Immature natural killer cell (primary cell): ENCODE measurements around the gene NKAPL. TPM values are rescaled to one million over a fixed set of nuclear protein-coding genes. Genes with fewer than 3 reads are reported as not detected.

ENCODE experiments used
- DNase-seq, 3 donors: peaks; one replicate each; pipeline ENCODE4 v3.0.0; 2022; ENCODE audit warnings: mixed read lengths in 1 of 3
- H3K27ac Mint-ChIP-seq, 6 donors: one replicate each; pipeline ENCODE4 v1.8.0; 2020; ENCODE audit warnings: mixed read lengths in 6 of 6, mild to moderate bottlenecking in 5 of 6, inconsistent platforms in 4 of 6, moderate library complexity in 3 of 6
- H3K27me3 Mint-ChIP-seq, 3 donors: one replicate each; pipeline ENCODE4 v1.8.0; 2020 to 2021; ENCODE audit warnings: low read depth in 3 of 3, mild to moderate bottlenecking in 3 of 3, mixed read lengths in 3 of 3, moderate library complexity in 3 of 3, inconsistent platforms in 1 of 3
- H3K36me3 Mint-ChIP-seq, 3 donors: one replicate each; pipeline ENCODE4 v1.8.0; 2020; ENCODE audit warnings: mixed read lengths in 3 of 3, inconsistent platforms in 2 of 3, mild to moderate bottlenecking in 2 of 3
- H3K4me1 Mint-ChIP-seq, 2 donors: one replicate each; pipeline ENCODE4 v1.8.0; 2020; ENCODE audit warnings: inconsistent platforms in 2 of 2, mild to moderate bottlenecking in 2 of 2, mixed read lengths in 2 of 2, moderate library complexity in 1 of 2
- H3K4me3 Mint-ChIP-seq, 5 donors: one replicate each; pipeline ENCODE4 v1.8.0; 2020; ENCODE audit warnings: mild to moderate bottlenecking in 5 of 5, mixed read lengths in 5 of 5, inconsistent platforms in 3 of 5, moderate library complexity in 3 of 5
- H3K9me3 Mint-ChIP-seq, 6 donors: one replicate each; pipeline ENCODE4 v1.8.0; 2020; ENCODE audit warnings: mild to moderate bottlenecking in 6 of 6, mixed read lengths in 6 of 6, inconsistent platforms in 4 of 6, moderate library complexity in 3 of 6
- polyA plus RNA-seq, 3 donors: library from polyadenylated mRNA; unstranded; fragments of 300-500 nt; fragmentation: Illumina TruSeq; gene quantifications; one replicate each; pipeline ENCODE4 v1.2.3, GENCODE V29; 2021

Gene NKAPL
- polyA plus RNA-seq, result under 1 TPM in 2 of 3 donors, not detected in 1; 0.28 to 0.37 TPM

GRCh38 chr6:28258877-28259777 is at the start of gene NKAPL:
NKAPL (plus strand) TSS chr6:28259297; CDS start chr6:28259372, 75 bp downstream.
- Mint-ChIP-seq H3K4me1 (peaks cover 9 to 16% of the 10 kb centered on the region in 2 donors), H3K36me3 (peaks cover 0 to 10% (median 4%) of the 10 kb centered on the region in 3 donors)
- peak; percentile 51 to 66 (median 52) for DNase-seq

GRCh38 chr6:28209753-28210535 is 49.2 kb upstream of the NKAPL start:
- no peak overlapping the region for H3K27ac Mint-ChIP-seq
- no peak overlapping the region for H3K4me3 Mint-ChIP-seq
- DNase-seq, result no peak
- peaks cover 0 to 10% (median 0%) of the 10 kb centered on the region in 6 donors for H3K9me3 Mint-ChIP-seq
- peaks cover 25 to 32% of the 10 kb centered on the region in 2 donors for H3K4me1 Mint-ChIP-seq
- H3K27me3 Mint-ChIP-seq, result peaks cover 48 to 54% (median 53%) of the 10 kb centered on the region in 3 donors
- H3K36me3 Mint-ChIP-seq, result peaks cover 0 to 3% (median 0%) of the 10 kb centered on the region in 3 donors

More at GRCh38 chr6:28258877-28259777, at the start of gene NKAPL:
- Mint-ChIP-seq H3K27ac (peak within 1 kb of the TSS in 3 of 6 donors; percentile 28 to 56 (median 32)), H3K27me3 (peaks cover 2 to 21% (median 13%) of the 10 kb centered on the region in 3 donors), H3K9me3 (peaks cover 0 to 23% (median 3%) of the 10 kb centered on the region in 6 donors), H3K4me3 (peak within 1 kb of the TSS; percentile 37 to 80 (median 69))

- peaks cover 48 to 55% (median 54%) of the 10 kb centered on the region in 3 donors for H3K27me3 Mint-ChIP-seq
- peaks cover 25 to 32% of the 10 kb centered on the region in 2 donors for H3K4me1 Mint-ChIP-seq
- H3K4me3 Mint-ChIP-seq, result peak overlapping the region in 3 of 5 donors; percentile 12 to 23 (median 18)
- no peak for DNase-seq
- peaks cover 0 to 3% (median 0%) of the 10 kb centered on the region in 3 donors for H3K36me3 Mint-ChIP-seq
- peaks cover 0 to 10% (median 0%) of the 10 kb centered on the region in 6 donors for H3K9me3 Mint-ChIP-seq
- no peak overlapping the region for H3K27ac Mint-ChIP-seq
Observed at GRCh38 chr6:28211840-28212509, 47.1 kb upstream of the NKAPL start.

- H3K27ac Mint-ChIP-seq, result no peak overlapping the region
- peak in 1 of 3 donors; percentile 13 for DNase-seq
- peaks cover 0 to 3% (median 0%) of the 10 kb centered on the region in 3 donors for H3K36me3 Mint-ChIP-seq
- peaks cover 19 to 26% of the 10 kb centered on the region in 2 donors for H3K4me1 Mint-ChIP-seq
- H3K9me3 Mint-ChIP-seq, result peaks cover 0 to 7% (median 0%) of the 10 kb centered on the region in 6 donors
- peak overlapping the region in 3 of 5 donors; percentile 12 to 23 (median 18) for H3K4me3 Mint-ChIP-seq
- peaks cover 45 to 55% (median 51%) of the 10 kb centered on the region in 3 donors for H3K27me3 Mint-ChIP-seq
Observed at GRCh38 chr6:28212510-28213212, 46.4 kb upstream of the NKAPL start.

GRCh38 chr6:28213213-28213523 is 45.9 kb upstream of the NKAPL start:
- peak overlapping the region in 1 of 5 donors; percentile 11 for H3K4me3 Mint-ChIP-seq

GRCh38 chr6:28215425-28215824 is 43.7 kb upstream of the NKAPL start:
- no peak overlapping the region for H3K4me3 Mint-ChIP-seq
- H3K4me1 Mint-ChIP-seq, result peaks cover 20 to 24% of the 10 kb centered on the region in 2 donors
- no peak for DNase-seq
- no peak overlapping the region for H3K27ac Mint-ChIP-seq
- peaks cover 0 to 3% (median 0%) of the 10 kb centered on the region in 3 donors for H3K36me3 Mint-ChIP-seq
- H3K9me3 Mint-ChIP-seq, result peaks cover 0 to 2% (median 0%) of the 10 kb centered on the region in 6 donors
- peaks cover 23 to 41% (median 33%) of the 10 kb centered on the region in 3 donors for H3K27me3 Mint-ChIP-seq

More at GRCh38 chr6:28213213-28213523, 45.9 kb upstream of the NKAPL start:
- Mint-ChIP-seq H3K4me1 (peaks cover 14 to 21% of the 10 kb centered on the region in 2 donors), H3K27ac (no peak overlapping the region), H3K9me3 (peaks cover 0 to 5% (median 0%) of the 10 kb centered on the region in 6 donors), H3K36me3 (peaks cover 0 to 3% (median 0%) of the 10 kb centered on the region in 3 donors), H3K27me3 (peaks cover 42 to 50% (median 46%) of the 10 kb centered on the region in 3 donors)
- no peak for DNase-seq

- H3K9me3 Mint-ChIP-seq, result peaks cover 0 to 2% (median 0%) of the 10 kb centered on the region in 6 donors
- H3K27me3 Mint-ChIP-seq, result peaks cover 17 to 30% (median 20%) of the 10 kb centered on the region in 3 donors
- no peak for DNase-seq
- peak overlapping the region in 1 of 6 donors; percentile 40 for H3K27ac Mint-ChIP-seq
- peak overlapping the region; percentile 54 to 96 (median 90) for H3K4me3 Mint-ChIP-seq
- H3K4me1 Mint-ChIP-seq, result peaks cover 9 to 11% of the 10 kb centered on the region in 2 donors
- H3K36me3 Mint-ChIP-seq, result no peaks in the 10 kb centered on the region
Observed at GRCh38 chr6:28217890-28218289, 41.2 kb upstream of the NKAPL start.

- Mint-ChIP-seq H3K4me3 (peak overlapping the region; percentile 84 to 96 (median 90)), H3K27ac (peak overlapping the region in 5 of 6 donors; percentile 4 to 87 (median 60)), H3K9me3 (peaks cover 0 to 2% (median 0%) of the 10 kb centered on the region in 6 donors), H3K4me1 (peaks cover 7 to 9% of the 10 kb centered on the region in 2 donors), H3K27me3 (peaks cover 14 to 30% (median 22%) of the 10 kb centered on the region in 3 donors), H3K36me3 (no peaks in the 10 kb centered on the region)
- DNase-seq, result peak; percentile 44 to 57 (median 49)
Observed at GRCh38 chr6:28218312-28219248, 40.5 kb upstream of the NKAPL start.

- peak overlapping the region in 1 of 5 donors; percentile 84 for H3K4me3 Mint-ChIP-seq
- H3K27me3 Mint-ChIP-seq, result peaks cover 14 to 27% (median 16%) of the 10 kb centered on the region in 3 donors
- DNase-seq, result no peak
- H3K27ac Mint-ChIP-seq, result no peak overlapping the region
- H3K4me1 Mint-ChIP-seq, result peaks cover 18 to 23% of the 10 kb centered on the region in 2 donors
- H3K9me3 Mint-ChIP-seq, result peaks cover 0 to 2% (median 0%) of the 10 kb centered on the region in 6 donors
- no peaks in the 10 kb centered on the region for H3K36me3 Mint-ChIP-seq
Observed at GRCh38 chr6:28220257-28221133, 38.6 kb upstream of the NKAPL start.

- Mint-ChIP-seq H3K4me3 (peak overlapping the region; percentile 90 to 97 (median 95)), H3K27me3 (peaks cover 6 to 13% (median 8%) of the 10 kb centered on the region in 3 donors), H3K9me3 (no peaks in the 10 kb centered on the region)
Observed at GRCh38 chr6:28224131-28225055, 34.7 kb upstream of the NKAPL start.

More at GRCh38 chr6:28224131-28225055, 34.7 kb upstream of the NKAPL start:
- DNase-seq, result no peak
- peaks cover 21 to 42% of the 10 kb centered on the region in 2 donors for H3K4me1 Mint-ChIP-seq
- H3K36me3 Mint-ChIP-seq, result peaks cover 6 to 24% (median 14%) of the 10 kb centered on the region in 3 donors
- H3K27ac Mint-ChIP-seq, result peak overlapping the region; percentile 47 to 89 (median 78)
